A673 (cell line): ENCODE measurements around the gene NLGN1.

Experiments used
- EZH2 ChIP-seq: fragments of 200-600 bp; sonication (generic); IDR thresholded peaks from 2 replicates; pipeline ENCODE4 v1.6.1; 2017; ENCODE audit warnings: borderline replicate concordance, low read depth, mild to moderate bottlenecking, mixed read lengths, antibody characterized with exemption, low read length; ENCODE audit not compliant: poor library complexity, severe bottlenecking
- TF ChIP-seq, protein P1 (sequence below): fragments of 300-800, 200-600 bp; sonication (generic); conservative IDR thresholded peaks from 2 replicates; pipeline ENCODE4 v1.5.1; 2017; ENCODE audit warnings: low read depth, mild to moderate bottlenecking, antibody characterized with exemption, low read length, moderate library complexity, mixed read lengths

DNA sequence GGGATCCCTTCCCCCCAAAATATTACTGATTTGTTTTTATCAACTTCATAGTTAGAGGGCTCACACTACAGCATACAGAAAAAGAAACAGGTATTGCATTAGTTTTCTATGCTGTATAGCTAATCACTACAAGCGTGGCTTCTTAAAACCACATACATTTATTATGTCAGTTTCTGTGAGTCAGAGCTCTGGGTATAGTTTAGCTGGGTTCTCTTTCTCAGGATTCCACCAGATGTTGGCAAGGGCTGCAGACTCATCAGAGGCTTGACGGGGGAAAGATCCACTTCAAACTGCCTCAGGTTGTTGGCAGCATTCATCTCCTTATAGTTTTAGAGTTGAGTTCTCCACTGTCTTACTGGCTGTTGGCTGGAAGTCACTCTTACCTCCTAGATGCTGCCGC lies 328.0 kb downstream of the NLGN1 start:
- TF ChIP-seq, protein P1, sequence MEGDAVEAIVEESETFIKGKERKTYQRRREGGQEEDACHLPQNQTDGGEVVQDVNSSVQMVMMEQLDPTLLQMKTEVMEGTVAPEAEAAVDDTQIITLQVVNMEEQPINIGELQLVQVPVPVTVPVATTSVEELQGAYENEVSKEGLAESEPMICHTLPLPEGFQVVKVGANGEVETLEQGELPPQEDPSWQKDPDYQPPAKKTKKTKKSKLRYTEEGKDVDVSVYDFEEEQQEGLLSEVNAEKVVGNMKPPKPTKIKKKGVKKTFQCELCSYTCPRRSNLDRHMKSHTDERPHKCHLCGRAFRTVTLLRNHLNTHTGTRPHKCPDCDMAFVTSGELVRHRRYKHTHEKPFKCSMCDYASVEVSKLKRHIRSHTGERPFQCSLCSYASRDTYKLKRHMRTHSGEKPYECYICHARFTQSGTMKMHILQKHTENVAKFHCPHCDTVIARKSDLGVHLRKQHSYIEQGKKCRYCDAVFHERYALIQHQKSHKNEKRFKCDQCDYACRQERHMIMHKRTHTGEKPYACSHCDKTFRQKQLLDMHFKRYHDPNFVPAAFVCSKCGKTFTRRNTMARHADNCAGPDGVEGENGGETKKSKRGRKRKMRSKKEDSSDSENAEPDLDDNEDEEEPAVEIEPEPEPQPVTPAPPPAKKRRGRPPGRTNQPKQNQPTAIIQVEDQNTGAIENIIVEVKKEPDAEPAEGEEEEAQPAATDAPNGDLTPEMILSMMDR: no peak
- no peak for TF ChIP-seq EZH2
